ENCODE data around the gene HEBP1. TPM values are rescaled to one million over a fixed set of nuclear protein-coding genes. Genes with fewer than 3 reads are reported as not detected.

HEBP1 gene
- total RNA-seq, 1 donor from 2014 or later, result 10.4 TPM

GRCh38 chr12:13024531-13024916 lies 24.5 kb upstream of the HEBP1 start:
- intact Hi-C loops (cut with micrococcal nuclease), result no loop called here

GRCh38 chr12:13023811-13024530 lies 23.9 kb upstream of the HEBP1 start:
- intact Hi-C loops (cut with micrococcal nuclease), result no loop called here

- intact Hi-C loops (cut with micrococcal nuclease), result no loop called here
Observed at GRCh38 chr12:13022851-13023271, 22.8 kb upstream of the HEBP1 start.

- intact Hi-C loops (cut with micrococcal nuclease), result no loop called here
Observed at GRCh38 chr12:13011098-13011497, 11.0 kb upstream of the HEBP1 start.

- intact Hi-C loops (cut with micrococcal nuclease), result no loop called here
Observed at GRCh38 chr12:13008741-13009380, 8.8 kb upstream of the HEBP1 start.

GRCh38 chr12:13007496-13008233 lies 7.6 kb upstream of the HEBP1 start:
- intact Hi-C loops (cut with micrococcal nuclease), result no loop called here

GRCh38 chr12:13005649-13006048 lies 5.6 kb upstream of the HEBP1 start:
- intact Hi-C loops (cut with micrococcal nuclease), result no loop called here

GRCh38 chr12:13004986-13005385 lies 4.9 kb upstream of the HEBP1 start:
- intact Hi-C loops (cut with micrococcal nuclease), result loop anchor here (5.0 kb wide), 2 partner anchors 88 to 648 kb away; partner anchors contain the start of gene BORCS5

GRCh38 chr12:13004361-13004760 lies 4.3 kb upstream of the HEBP1 start:
- intact Hi-C loops (cut with micrococcal nuclease), result loop anchor here (5.0 kb wide), 2 partner anchors 87 to 647 kb away; partner anchors contain the start of gene BORCS5

- intact Hi-C loops (cut with micrococcal nuclease), result loop anchor here (5.0 kb wide), 2 partner anchors 85 to 645 kb away; partner anchors contain the start of gene BORCS5
Observed at GRCh38 chr12:13002301-13003097, 2.4 kb upstream of the HEBP1 start.

GRCh38 chr12:13001775-13002040 lies 1.6 kb upstream of the HEBP1 start:
- intact Hi-C loops (cut with micrococcal nuclease), result loop anchor here (2.0 to 5.0 kb wide), 3 partner anchors 84 to 644 kb away; partner anchors contain the start of gene BORCS5

GRCh38 chr12:13000925-13001774 lies 1.1 kb upstream of the HEBP1 start:
- intact Hi-C loops (cut with micrococcal nuclease), result loop anchor here (1.0 to 5.0 kb wide), 8 partner anchors 43 to 644 kb away; partner anchors contain the start of genes BORCS5, DDX47, EMP1 and FAM234B

GRCh38 chr12:13000616-13000924 lies 505 bp upstream of the HEBP1 start:
- intact Hi-C loops (cut with micrococcal nuclease), result loop anchor here (1.0 to 5.0 kb wide), 8 partner anchors 44 to 643 kb away; partner anchors contain the start of genes BORCS5, DDX47, EMP1 and FAM234B

GRCh38 chr12:12999271-12999958 lies 650 bp downstream of the HEBP1 start:
- intact Hi-C loops (cut with micrococcal nuclease), result no loop called here

GRCh38 chr12:12998248-12998647 lies 1.8 kb downstream of the HEBP1 start:
- intact Hi-C loops (cut with micrococcal nuclease), result no loop called here

GRCh38 chr12:12997734-12998133 lies 2.3 kb downstream of the HEBP1 start:
- intact Hi-C loops (cut with micrococcal nuclease), result no loop called here

- intact Hi-C loops (cut with micrococcal nuclease), result no loop called here
Observed at GRCh38 chr12:12997156-12997555, 2.9 kb downstream of the HEBP1 start.

GRCh38 chr12:12996209-12996608 lies 3.9 kb downstream of the HEBP1 start:
- intact Hi-C loops (cut with micrococcal nuclease), result no loop called here

- intact Hi-C loops (cut with micrococcal nuclease), result no loop called here
Observed at GRCh38 chr12:12995088-12995487, 5.0 kb downstream of the HEBP1 start.

GRCh38 chr12:12993367-12993766 lies 6.7 kb downstream of the HEBP1 start:
- intact Hi-C loops (cut with micrococcal nuclease), result no loop called here
